GM18858 (cell line): ENCODE measurements around the gene MUC2.

Experiments used
- ATAC-seq: cut with Tn5 transposase; IDR thresholded peaks from one replicate; pipeline ENCODE4 v1.9.1; 2021; ENCODE audit not compliant: unreplicated experiment

The MUC2 gene

DNA sequence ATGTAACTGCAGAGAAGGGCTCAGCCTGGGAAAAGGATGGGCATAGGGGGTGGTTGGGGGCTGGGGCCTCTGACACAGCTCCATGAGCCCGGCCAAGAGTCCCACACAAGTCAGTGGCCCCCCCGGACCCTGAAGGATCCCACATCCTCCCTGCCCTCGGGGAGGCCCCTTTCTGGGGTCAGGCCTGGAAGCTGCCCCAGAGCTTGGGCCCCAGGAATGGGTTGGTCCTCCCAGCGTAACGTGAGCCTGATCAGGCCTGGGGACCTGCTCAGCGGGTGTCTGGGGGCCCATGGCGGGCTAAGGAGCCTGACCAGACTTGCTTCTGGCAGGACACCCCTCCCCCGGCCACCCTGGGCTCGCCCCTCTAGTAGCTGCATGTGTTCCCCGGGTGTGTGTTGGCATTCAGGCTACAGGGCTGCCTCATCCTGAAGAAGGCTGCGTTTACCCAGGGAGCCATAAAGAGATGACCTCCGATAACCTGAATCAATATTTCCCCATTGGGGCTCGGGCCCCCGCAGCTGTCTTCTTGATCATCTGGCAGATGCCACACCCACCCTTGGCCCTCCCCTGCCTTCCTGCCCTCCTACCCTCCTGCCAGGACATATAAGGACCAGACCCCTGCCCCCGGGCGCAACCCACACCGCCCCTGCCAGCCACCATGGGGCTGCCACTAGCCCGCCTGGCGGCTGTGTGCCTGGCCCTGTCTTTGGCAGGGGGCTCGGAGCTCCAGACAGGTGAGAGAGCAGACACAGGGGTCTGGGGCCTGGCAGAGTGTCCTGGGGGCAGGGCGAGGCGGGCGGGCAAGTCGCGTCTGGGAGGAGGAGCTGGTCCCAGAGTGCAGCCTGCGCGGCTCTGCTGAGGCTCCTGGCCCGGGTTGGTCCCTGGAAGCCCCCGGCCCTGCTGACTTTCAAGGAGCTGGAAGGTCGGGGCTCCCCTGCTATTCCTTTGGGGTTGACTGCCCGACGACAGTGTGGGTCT is at the start of gene MUC2:
TSS of gene MUC2 (plus strand) at position 631 of the 978 bp plus-strand sequence.
- ATAC-seq = no peak

GRCh38 chr11:1025410-1026162 is 49.1 kb upstream of the MUC2 start:
- ATAC-seq = no peak

DNA sequence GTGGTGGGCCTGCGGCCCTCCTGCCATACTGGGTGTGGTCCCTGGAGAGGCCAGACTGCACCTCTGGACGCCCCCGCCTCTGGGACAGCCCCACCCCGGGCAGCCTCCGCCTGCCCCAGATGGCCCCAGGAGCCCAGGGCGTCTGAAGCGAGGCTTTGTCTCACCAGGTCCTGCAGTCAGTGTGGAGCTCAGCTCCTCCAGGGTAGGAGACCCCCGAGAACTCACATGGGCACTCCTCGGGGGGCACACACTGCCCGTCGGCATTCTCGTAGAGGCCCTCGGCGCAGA is 48.6 kb upstream of the MUC2 start:
- ATAC-seq = no peak

- no peak for ATAC-seq
These were observed 47.8 kb upstream of the MUC2 start for GRCh38 chr11:1026641-1027482.

GRCh38 chr11:1027483-1028290 is 47.0 kb upstream of the MUC2 start:
- ATAC-seq = no peak

DNA sequence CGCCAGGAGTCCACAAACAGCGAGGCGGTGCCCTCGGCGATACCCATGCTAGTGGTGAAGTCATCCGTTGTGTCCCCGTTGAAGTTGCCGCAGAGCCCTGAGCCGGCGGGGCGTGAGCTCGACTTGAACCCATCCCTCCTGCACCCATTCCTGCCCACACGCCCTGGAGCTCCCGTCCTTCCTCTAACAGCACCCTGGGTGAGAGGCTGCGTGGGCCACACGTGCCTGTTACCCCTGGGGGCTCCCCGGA is 46.5 kb upstream of the MUC2 start:
- no peak for ATAC-seq

GRCh38 chr11:1028616-1029015 is 46.1 kb upstream of the MUC2 start:
- no peak for ATAC-seq

GRCh38 chr11:1029051-1029450 is 45.6 kb upstream of the MUC2 start:
- no peak for ATAC-seq

DNA sequence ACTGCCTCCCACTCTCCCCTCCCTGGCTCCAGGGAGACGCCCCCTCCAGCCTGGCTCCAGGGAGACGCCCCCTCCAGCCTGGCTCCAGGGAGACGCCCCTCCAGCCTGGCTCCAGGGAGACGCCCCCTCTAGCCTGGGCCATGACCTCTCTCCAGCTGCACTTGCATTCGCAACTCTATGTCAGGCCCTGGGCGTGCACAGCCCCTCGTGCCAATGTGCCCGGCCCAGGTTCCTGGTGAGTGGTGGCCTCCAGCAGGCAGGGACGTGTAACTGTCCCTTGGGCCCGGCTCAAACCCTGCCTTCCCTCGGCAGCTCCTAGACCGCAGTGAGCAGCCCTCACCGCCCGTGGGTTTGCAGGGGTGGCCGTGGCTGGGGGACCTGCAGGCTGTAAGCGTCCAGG is 45.0 kb upstream of the MUC2 start:
- ATAC-seq = no peak

GRCh38 chr11:1030086-1030485 is 44.6 kb upstream of the MUC2 start:
- ATAC-seq = no peak

DNA sequence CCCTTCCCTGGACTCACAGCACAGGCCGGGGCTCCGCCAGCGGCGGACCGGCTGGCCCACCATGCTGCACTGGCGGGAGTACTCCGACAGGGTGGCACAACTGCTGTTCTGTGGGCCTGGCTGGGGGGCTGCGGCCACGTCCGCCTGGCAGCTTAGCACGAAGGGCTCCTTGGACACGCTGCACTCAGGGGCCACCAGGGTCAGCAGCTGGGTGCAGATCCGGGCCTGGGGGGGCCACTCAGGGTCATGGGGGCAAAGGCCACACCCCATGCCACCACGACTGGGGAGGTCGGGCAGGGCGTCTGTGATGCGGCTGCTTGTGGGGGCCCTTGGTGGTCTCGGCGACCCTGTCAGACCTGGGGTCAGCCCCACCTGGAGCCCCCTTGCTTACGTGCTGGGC is 44.1 kb upstream of the MUC2 start:
- no peak for ATAC-seq

GRCh38 chr11:1031121-1031899 is 43.4 kb upstream of the MUC2 start:
- ATAC-seq = no peak

DNA sequence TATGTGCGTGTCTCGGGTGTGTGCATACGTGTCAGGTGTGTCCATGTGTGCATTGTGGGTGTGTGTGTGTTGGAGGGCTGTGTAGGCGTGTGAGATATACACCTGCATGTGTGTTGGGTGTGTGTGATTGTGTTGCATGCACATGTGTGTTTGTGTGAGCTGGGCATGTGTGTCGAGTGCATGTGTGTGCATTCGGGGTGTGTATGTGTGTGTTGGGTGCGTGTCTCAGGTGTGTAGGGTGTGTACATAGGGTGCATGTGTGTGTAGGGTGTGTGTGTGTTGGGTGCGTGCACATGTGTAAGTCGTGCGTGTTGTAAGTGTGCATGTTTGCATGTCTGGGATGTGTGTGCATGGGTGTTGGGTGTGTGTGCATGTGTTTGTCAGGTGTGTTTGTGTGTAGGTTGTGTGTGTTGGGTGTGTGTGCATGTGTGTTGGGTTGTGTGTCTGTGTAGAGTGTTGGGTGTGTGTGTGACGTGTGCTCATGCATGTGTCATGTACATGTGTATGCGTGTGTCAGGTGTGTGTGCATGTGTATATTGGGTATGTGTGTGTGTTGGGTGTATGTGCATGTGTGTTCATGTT is 42.3 kb upstream of the MUC2 start:
- ATAC-seq = no peak

GRCh38 chr11:1033016-1033798 is 41.5 kb upstream of the MUC2 start:
- no peak for ATAC-seq

DNA sequence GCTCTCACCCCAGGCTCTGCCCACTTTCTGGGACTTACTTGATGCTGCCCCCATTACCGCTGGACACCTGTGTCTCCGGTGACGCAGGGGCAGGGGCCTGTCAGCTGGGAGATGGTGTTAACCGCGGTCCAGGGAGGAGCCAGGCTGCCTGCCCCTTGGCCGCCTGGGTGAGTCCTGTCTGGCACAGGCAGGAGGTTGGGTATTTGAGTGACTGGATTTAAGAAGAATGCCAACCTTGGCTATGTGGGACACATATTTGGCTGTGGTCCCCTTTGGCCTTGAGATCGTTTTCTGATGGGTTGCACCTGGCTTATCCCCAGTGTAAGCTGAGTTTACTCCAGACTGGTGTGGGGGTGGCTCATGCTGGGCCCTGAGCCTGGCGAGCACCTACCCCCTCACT is 40.7 kb upstream of the MUC2 start:
- ATAC-seq = no peak

- no peak for ATAC-seq
These were observed 40.0 kb upstream of the MUC2 start for GRCh38 chr11:1034456-1035295.

DNA sequence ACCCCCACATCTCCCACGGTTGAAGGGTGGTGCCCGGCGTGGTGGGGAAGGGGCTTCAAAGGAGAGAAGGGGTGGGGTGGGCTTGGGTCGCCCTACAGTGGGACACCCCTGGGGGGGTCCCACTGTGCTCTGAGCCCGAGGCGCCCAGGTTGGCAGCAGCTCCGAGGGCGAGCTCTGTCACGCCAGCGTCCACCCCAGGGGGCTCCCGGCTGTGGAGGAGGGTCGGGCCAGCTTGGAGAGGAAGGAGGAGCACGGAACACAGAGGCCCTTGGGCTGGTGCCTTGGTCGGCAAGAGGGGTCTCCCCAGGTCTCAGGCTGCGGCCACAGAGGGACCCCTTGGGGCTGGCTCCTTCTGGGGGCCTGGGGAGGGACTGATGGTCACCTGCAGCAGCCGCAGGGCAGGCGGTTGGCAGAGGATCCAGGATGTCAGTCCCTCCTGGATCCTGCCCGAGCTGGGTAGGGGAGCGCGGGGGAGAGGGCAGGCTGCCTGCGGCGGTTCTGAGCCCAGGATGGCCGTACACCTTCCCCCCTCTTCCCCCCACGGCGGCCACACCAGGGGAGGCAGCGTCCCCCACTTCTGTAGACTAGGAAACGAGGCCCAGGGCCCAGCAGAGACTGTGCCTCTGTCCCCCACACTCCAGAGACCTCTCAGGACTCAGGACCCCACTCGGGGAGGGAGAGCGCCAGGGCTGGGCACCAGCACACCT is 38.9 kb upstream of the MUC2 start:
- ATAC-seq = no peak
